Smooth muscle cell (in vitro differentiated cells): Measurements from ENCODE around the gene KSR1. TPM values are rescaled to one million over a fixed set of nuclear protein-coding genes. Genes with fewer than 3 reads are reported as not detected.
A peak's percentile ranks its signal among the peaks of the same experiment; 100 is the strongest.

Source experiments
- DNase-seq: peaks from one replicate; lab custom pipeline; 2025; ENCODE audit not compliant: unreplicated experiment; lab: John Stamatoyannopoulos, UW
- H2AFZ ChIP-seq: fragments of 200-600 bp; sonication (generic); 2 replicates; pipeline ENCODE4 v1.6.0; 2016; ENCODE audit warnings: antibody characterized with exemption, low read depth, mild to moderate bottlenecking
- H3F3A ChIP-seq: fragments of 200-600 bp; sonication (generic); 2 replicates; pipeline ENCODE4 v1.6.0; 2017; ENCODE audit warnings: antibody characterized with exemption, low read depth
- H3K27ac ChIP-seq: fragments of 200-600 bp; sonication (generic); 2 replicates; pipeline ENCODE4 v1.5.1; 2016; ENCODE audit warnings: low read depth, mild to moderate bottlenecking
- H3K27me3 ChIP-seq: fragments of 200-600 bp; sonication (generic); 2 replicates; pipeline ENCODE4 v1.6.1; 2016; ENCODE audit warnings: low read depth, mild to moderate bottlenecking
- H3K36me3 ChIP-seq: fragments of 200-600 bp; sonication (generic); 2 replicates; pipeline ENCODE4 v1.5.1; 2016; ENCODE audit warnings: low read depth
- H3K4me1 ChIP-seq: fragments of 200-600 bp; sonication (generic); 2 replicates; pipeline ENCODE4 v1.5.1; 2016; ENCODE audit warnings: low read depth
- H3K4me2 ChIP-seq: fragments of 200-600 bp; sonication (generic); 2 replicates; pipeline ENCODE4 v1.6.0; 2016; ENCODE audit warnings: mild to moderate bottlenecking
- H3K4me3 ChIP-seq: fragments of 200-600 bp; sonication (generic); 2 replicates; pipeline ENCODE4 v1.5.1; 2016; ENCODE audit warnings: mild to moderate bottlenecking
- H3K79me2 ChIP-seq: fragments of 200-600 bp; sonication (generic); 2 replicates; pipeline ENCODE4 v1.6.0; 2016; ENCODE audit warnings: low read depth, mild to moderate bottlenecking
- H3K9ac ChIP-seq: fragments of 200-600 bp; sonication (generic); 2 replicates; pipeline ENCODE4 v1.6.0; 2016; ENCODE audit warnings: low read depth
- H3K9me3 ChIP-seq: fragments of 200-600 bp; sonication (generic); replicated peaks from 2 replicates; pipeline ENCODE4 v1.5.1; 2016; ENCODE audit warnings: low read depth
- H4K20me1 ChIP-seq: fragments of 200-600 bp; sonication (generic); 2 replicates; pipeline ENCODE4 v1.6.0; 2016; ENCODE audit warnings: low read depth
- CTCF ChIP-seq: fragments of 200-600 bp; sonication (generic); IDR thresholded peaks from 2 replicates; pipeline ENCODE4 v1.5.1; 2017; ENCODE audit warnings: borderline replicate concordance, mild to moderate bottlenecking, antibody characterized with exemption; ENCODE audit not compliant: insufficient read depth, poor library complexity, severe bottlenecking
- WGBS: methylation state at CpG from one replicate; pipeline ENCODE4 v1.1.7; 2016; ENCODE audit warnings: low lambda C conversion rate; 5-methylcytosine and 5-hydroxymethylcytosine counted together
- polyA plus RNA-seq: library from polyadenylated mRNA; unstranded; fragments of >200 nt; fragmentation: Nextera tagmentation; extraction: Ambion mirVana; gene quantifications from 2 replicates; pipeline ENCODE4 v1.2.1, GENCODE V29; 2016
- total RNA-seq: library from RNA; depleted of rRNA; stranded (reverse); fragments of >200 nt; gene quantifications from 2 replicates; pipeline ENCODE4 v1.2.3, GENCODE V29; 2014

Gene KSR1
- total and polyA plus RNA-seq, 2 experiments from 2014 or later: 40.4 to 65.1 TPM

DNA sequence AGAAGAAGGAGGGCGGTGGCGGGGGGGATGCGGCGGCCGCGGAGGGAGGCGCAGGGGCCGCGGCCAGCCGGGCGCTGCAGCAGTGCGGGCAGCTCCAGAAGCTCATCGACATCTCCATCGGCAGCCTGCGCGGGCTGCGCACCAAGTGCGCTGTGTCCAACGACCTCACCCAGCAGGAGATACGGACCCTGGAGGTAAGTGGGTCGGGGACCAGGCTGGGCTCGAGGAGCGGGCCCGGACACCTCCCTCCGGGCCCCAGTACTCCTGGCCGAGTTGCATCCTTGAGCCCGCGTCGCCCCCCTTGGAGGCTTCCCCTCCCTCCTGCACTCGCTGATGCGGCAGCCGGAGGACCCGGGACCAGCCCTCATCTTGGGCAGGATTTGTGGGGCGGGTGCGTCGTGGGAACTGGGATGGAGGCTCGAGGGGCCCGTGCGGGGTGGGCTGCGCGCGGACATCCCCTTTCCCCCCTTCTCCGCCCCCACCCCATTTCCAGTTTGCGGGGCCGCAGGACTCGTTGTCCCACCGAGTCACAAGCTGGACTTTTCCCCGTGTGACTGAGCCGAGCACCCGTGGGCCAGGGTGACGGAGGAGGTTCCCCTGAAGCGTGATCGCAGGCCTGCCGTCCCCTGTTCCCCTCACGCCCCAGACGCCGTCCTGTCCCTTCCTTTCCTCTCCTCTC is 572 bp downstream of the KSR1 start:
- H3K4me2 ChIP-seq: peak overlapping the region; percentile 94
- H2AFZ ChIP-seq: peak overlapping the region; percentile 94
- no peaks in the 10 kb centered on the region for H3K36me3 ChIP-seq
- peaks cover 53% of the 10 kb centered on the region for H3K79me2 ChIP-seq
- H4K20me1 ChIP-seq: peaks cover 52% of the 10 kb centered on the region
- TF ChIP-seq CTCF: no peak
- 1% methylated on average over 44 of the region's 57 CpGs for WGBS
- peak overlapping the region; percentile 98 for H3K4me3 ChIP-seq
- peak overlapping the region; percentile 70 for H3K9ac ChIP-seq
- no peaks in the 10 kb centered on the region for H3K9me3 ChIP-seq
- peak overlapping the region; percentile 30 for H3K27ac ChIP-seq
- no peak for DNase-seq
- H3K4me1 ChIP-seq: peaks cover 27% of the 10 kb centered on the region
- H3F3A ChIP-seq: peaks cover 5% of the 10 kb centered on the region
- H3K27me3 ChIP-seq: no peaks in the 10 kb centered on the region

- no peak for DNase-seq
- 2% methylated on average over 8 of the region's 8 CpGs for WGBS
Measured at GRCh38 chr17:27457360-27457715, 1.1 kb downstream of the KSR1 start.

GRCh38 chr17:27457731-27458523 is 1.7 kb downstream of the KSR1 start:
- H3K79me2 ChIP-seq: peaks cover 64% of the 10 kb centered on the region

More at GRCh38 chr17:27457360-27457715, 1.1 kb downstream of the KSR1 start:
- H2AFZ ChIP-seq: no peak overlapping the region
- peak overlapping the region; percentile 30 for H3K27ac ChIP-seq
- peaks cover 5% of the 10 kb centered on the region for H3F3A ChIP-seq
- H4K20me1 ChIP-seq: peaks cover 58% of the 10 kb centered on the region
- peak overlapping the region; percentile 98 for H3K4me3 ChIP-seq
- TF ChIP-seq CTCF: no peak
- H3K79me2 ChIP-seq: peaks cover 58% of the 10 kb centered on the region
- H3K4me2 ChIP-seq: peak overlapping the region; percentile 94
- H3K9me3 ChIP-seq: no peaks in the 10 kb centered on the region
- H3K27me3 ChIP-seq: no peaks in the 10 kb centered on the region
- H3K4me1 ChIP-seq: peaks cover 27% of the 10 kb centered on the region
- peak overlapping the region; percentile 70 for H3K9ac ChIP-seq
- no peaks in the 10 kb centered on the region for H3K36me3 ChIP-seq

More at GRCh38 chr17:27457731-27458523, 1.7 kb downstream of the KSR1 start:
- H3K9me3 ChIP-seq: no peaks in the 10 kb centered on the region
- peak overlapping the region; percentile 30 for H3K27ac ChIP-seq
- TF ChIP-seq CTCF: no peak
- no peak for DNase-seq
- H3K4me3 ChIP-seq: peak overlapping the region; percentile 98
- H3F3A ChIP-seq: peaks cover 5% of the 10 kb centered on the region
- peaks cover 27% of the 10 kb centered on the region for H3K4me1 ChIP-seq
- 4% methylated on average over 14 of the region's 14 CpGs for WGBS
- no peaks in the 10 kb centered on the region for H3K36me3 ChIP-seq
- peaks cover 64% of the 10 kb centered on the region for H4K20me1 ChIP-seq
- H3K27me3 ChIP-seq: no peaks in the 10 kb centered on the region
- no peak overlapping the region for H2AFZ ChIP-seq
- H3K9ac ChIP-seq: peak overlapping the region; percentile 70
- H3K4me2 ChIP-seq: peak overlapping the region; percentile 94
